GM12878 (cell line): ENCODE data around the gene MOG. TPM values are rescaled to one million over a fixed set of nuclear protein-coding genes. Genes with fewer than 3 reads are reported as not detected.
A peak's percentile ranks its signal among the peaks of the same experiment; 100 is the strongest.

Experiments used
- ATAC-seq: fragments of 200-7000 bp; cut with Tn5 transposase; 3 replicates; pipeline ENCODE4 v1.9.1; 2020; ENCODE audit warnings: mild to moderate bottlenecking, moderate library complexity
- BruUV-seq: library from RNA; stranded (reverse); fragments of 400-500 nt; replicated peaks from 2 replicates; lab custom pipeline; 2021; lab: Mats Ljungman, UMichigan
- CTCF ChIA-PET: fragments of 300-600 bp; sonication (Branson Sonifier 250); formaldehyde crosslinking; extraction: SDS; loops from one replicate; lab custom pipeline; 2021; ENCODE audit warnings: inconsistent platforms; lab: Yijun Ruan, JAX
- POLR2A ChIA-PET: fragments of 350-600 bp; formaldehyde crosslinking; extraction: SDS; loops from one replicate; lab custom pipeline; 2021; ENCODE audit warnings: inconsistent platforms; lab: Charles Lee
- RAD21 ChIA-PET: fragments of 300-600 bp; sonication (Branson Sonifier 250); formaldehyde crosslinking; loops from one replicate; lab custom pipeline; 2023; ENCODE audit warnings: antibody characterized with exemption; ENCODE audit not compliant: unreplicated experiment; lab: Charles Lee
- SMC1A ChIA-PET: fragments of 300-600 bp; sonication (Branson Sonifier 250); formaldehyde crosslinking; loops from one replicate; lab custom pipeline; 2023; ENCODE audit not compliant: unreplicated experiment, uncharacterized antibody; lab: Charles Lee
- DNase-seq: peaks from one replicate; pipeline ENCODE4 v3.0.0-alpha.2; 2011; ENCODE audit warnings: low read depth, low spot score
- FAIRE-seq: peaks from 3 replicates; lab custom pipeline; 2011; peaks lifted over from hg19 to GRCh38; lab: Jason Lieb, UNC
- H2AFZ ChIP-seq: 2 replicates; pipeline ENCODE4 v1.6.0; 2011; ENCODE audit warnings: low read depth, low read length, control low read depth; ENCODE audit not compliant: control insufficient read depth
- H3K27ac ChIP-seq: 2 replicates; pipeline ENCODE4 v1.5.1; 2011; ENCODE audit warnings: control low read depth; ENCODE audit not compliant: control insufficient read depth, insufficient read depth
- H3K27me3 ChIP-seq, 2 experiments: replicated peaks in 1 of 2; 2 replicates each; pipeline versions ENCODE4 v1.6.0 to v1.6.1; 2011; ENCODE audit warnings: low read length in 1 of 2; ENCODE audit not compliant: control insufficient read depth in 2 of 2, insufficient read depth in 2 of 2
- H3K36me3 ChIP-seq, 2 experiments: 2 replicates each; pipeline ENCODE4 v1.5.1; 2011; ENCODE audit warnings: low read length in 1 of 2; ENCODE audit not compliant: control insufficient read depth in 2 of 2, insufficient read depth in 2 of 2
- H3K4me1 ChIP-seq: 2 replicates; pipeline ENCODE4 v1.6.1; 2011; ENCODE audit warnings: mild to moderate bottlenecking, low read length, moderate library complexity, mixed read lengths; ENCODE audit not compliant: control insufficient read depth, insufficient read depth
- H3K4me2 ChIP-seq: 2 replicates; pipeline ENCODE4 v1.6.0; 2011; ENCODE audit warnings: control low read depth; ENCODE audit not compliant: control insufficient read depth, insufficient read depth
- H3K4me3 ChIP-seq: fragments of 200-600 bp; sonication (generic); 2 replicates; pipeline ENCODE4 v1.5.1; 2016
- H3K79me2 ChIP-seq: 2 replicates; pipeline ENCODE4 v1.6.0; 2011; ENCODE audit warnings: low read length; ENCODE audit not compliant: control insufficient read depth, insufficient read depth
- H3K9ac ChIP-seq: 2 replicates; pipeline ENCODE4 v1.8.0; 2011; ENCODE audit warnings: low read length, control low read depth, mixed read lengths; ENCODE audit not compliant: control insufficient read depth, insufficient read depth
- H3K9me3 ChIP-seq: replicated peaks from 3 replicates; pipeline ENCODE4 v1.5.1; 2011; ENCODE audit warnings: mild to moderate bottlenecking, low read length; ENCODE audit not compliant: control insufficient read depth, insufficient read depth
- H4K20me1 ChIP-seq: 2 replicates; pipeline ENCODE4 v1.6.0; 2011; ENCODE audit not compliant: control insufficient read depth, insufficient read depth
- BMI1 ChIP-seq: fragments of 450-650 bp; IDR thresholded peaks from 2 replicates; pipeline ENCODE4 v1.6.1; 2016; ENCODE audit warnings: mild to moderate bottlenecking, moderate library complexity, borderline replicate concordance
- FOXM1 ChIP-seq: IDR thresholded peaks from 2 replicates; pipeline ENCODE4 v1.6.1; 2012; ENCODE audit warnings: low read depth, mild to moderate bottlenecking, inconsistent platforms, low read length, moderate library complexity
- MAX ChIP-seq: IDR thresholded peaks from 2 replicates; pipeline ENCODE4 v1.6.1; 2012; ENCODE audit warnings: low read depth, low read length, improper control_type of control experiment
- PKNOX1 ChIP-seq: fragments of 450-650 bp; IDR thresholded peaks from 2 replicates; pipeline ENCODE4 v1.6.1; 2016; ENCODE audit warnings: mild to moderate bottlenecking
- RCOR1 ChIP-seq: conservative IDR thresholded peaks from 2 replicates; pipeline ENCODE4 v1.6.1; 2012; ENCODE audit warnings: low read depth, low read length, improper control_type of control experiment
- ZBTB11 ChIP-seq: fragments of 450-650 bp; formaldehyde crosslinking; IDR thresholded peaks from 2 replicates; pipeline ENCODE4 v1.5.0; 2022; ENCODE audit warnings: mild to moderate bottlenecking, missing genetic modification characterization
- ZNF592 ChIP-seq: fragments of 450-650 bp; IDR thresholded peaks from 2 replicates; pipeline ENCODE4 v1.6.1; 2017; ENCODE audit warnings: mild to moderate bottlenecking, moderate library complexity
- ZNF622 ChIP-seq: fragments of 450-650 bp; IDR thresholded peaks from 2 replicates; pipeline ENCODE4 v1.6.1; 2017; ENCODE audit warnings: mild to moderate bottlenecking, inconsistent platforms
- WGBS: methylation state at CpG from one replicate; pipeline ENCODE4 v1.1.6; 2016; ENCODE audit warnings: low lambda C conversion rate; ENCODE audit not compliant: insufficient replicate concordance, insufficient coverage; ENCODE audit errors: missing lambda C conversion rate; 5-methylcytosine and 5-hydroxymethylcytosine counted together
- in situ Hi-C: fragments of 300-500 bp; cut with MboI; formaldehyde crosslinking; loops from 9 replicates; pipeline ENCODE4 v1.14.3; 2018; ENCODE audit warnings: mixed read lengths
- intact Hi-C: fragments of 100-400 bp; cut with micrococcal nuclease; formaldehyde crosslinking; loops from one replicate; pipeline ENCODE4 v1.14.2; 2022; ENCODE audit not compliant: unreplicated experiment
- polyA plus RNA-seq, 11 experiments: library from polyadenylated mRNA; depleted of rRNA in 4 of 11; unstranded in 6 of 11; stranded (reverse) in 5 of 11; fragments of >200 nt; fragmentation: Nextera tagmentation in 4 of 11; fragmentation: Illumina TruSeq in 1 of 11; extraction: Ambion mirVana in 4 of 11; extraction: Trizol in 1 of 11; gene quantifications; 1 replicate in 1 of 11; 2 replicates in 10 of 11; pipeline versions ENCODE4 v1.2.1 to v1.2.3, GENCODE V29; 2011 to 2016; ENCODE audit warnings: inconsistent platforms in 2 of 11, missing spikeins in 2 of 11, low read depth in 1 of 11
- total RNA-seq, 4 experiments: library from RNA; depleted of rRNA in 3 of 4; stranded (reverse); fragments of >200 nt in 3 of 4; fragmentation: Illumina TruSeq in 1 of 4; extraction: Trizol in 1 of 4; gene quantifications; 2 replicates each; pipeline versions ENCODE4 v1.2.1 to v1.2.3, GENCODE V29; 2013 to 2021

MOG gene
- total and polyA plus RNA-seq, 10 of the 15 experiments (the other 5 are each of a cell fraction or from before 2014, with no cell fraction given) = not detected

- Histone ChIP-seq H3K79me2 (no peaks in the 10 kb centered on the region), H3K27ac (no peak overlapping the region), H3K27me3 (0 out of 4 replicates have a peak, but pooled peaks cover 0 to 2% of the 10 kb centered on the region in 2 experiments), H2AFZ (no peak overlapping the region), H3K4me1 (peaks cover 3% of the 10 kb centered on the region; the same call in 1 of the 2 replicates), H3K4me2 (no peak overlapping the region), H3K9ac (no peak overlapping the region), H3K9me3 (no peaks in the 10 kb centered on the region; the same call in 2 of the 3 replicates), H4K20me1 (no peaks in the 10 kb centered on the region), H3K4me3 (no peak overlapping the region), H3K36me3 (no peaks in the 10 kb centered on the region)
- CTCF ChIA-PET = no interaction called here
- no TSS peak for BruUV-seq
- no peak for TF ChIP-seq ZNF622
- POLR2A ChIA-PET = no interaction called here
- 20% methylated on average over 13 of the region's 13 CpGs for WGBS
- DNase-seq (no peak), ATAC-seq (no peak), FAIRE-seq (no peak)
- SMC1A ChIA-PET = no interaction called here
- in situ Hi-C loops (no loop called here), intact Hi-C loops (no loop called here)
- RAD21 ChIA-PET = no interaction called here
These were observed 23.1 kb downstream of the MOG start for GRCh38 chr6:29679962-29680361.

GRCh38 chr6:29680416-29680815 lies 23.5 kb downstream of the MOG start:
- ChIA-PET RAD21 (no interaction called here), CTCF (no interaction called here), SMC1A (no interaction called here), POLR2A (no interaction called here)
- no peak overlapping the region for H3K9ac ChIP-seq
- ATAC-seq (no peak), DNase-seq (no peak), FAIRE-seq (no peak)
- H2AFZ ChIP-seq = no peak overlapping the region
- H3K27ac ChIP-seq = 0 out of 2 replicates have a peak overlapping the region, but pooled peaks have one; percentile 32
- H3K4me3 ChIP-seq = no peak overlapping the region
- no TSS peak for BruUV-seq
- WGBS = 30% methylated on average over 24 of the region's 24 CpGs
- intact Hi-C loops (no loop called here), in situ Hi-C loops (no loop called here)
- H3K4me1 ChIP-seq = peaks cover 3% of the 10 kb centered on the region; the same call in 1 of the 2 replicates
- H3K27me3 ChIP-seq = 0 out of 4 replicates have a peak, but pooled peaks cover 0 to 2% of the 10 kb centered on the region in 2 experiments
- no peaks in the 10 kb centered on the region for H3K79me2 ChIP-seq
- no peaks in the 10 kb centered on the region for H3K36me3 ChIP-seq
- H4K20me1 ChIP-seq = no peaks in the 10 kb centered on the region
- H3K4me2 ChIP-seq = no peak overlapping the region
- no peaks in the 10 kb centered on the region; the same call in 2 of the 3 replicates for H3K9me3 ChIP-seq
- TF ChIP-seq RCOR1 (no peak), PKNOX1 (no peak), BMI1 (no peak), FOXM1 (no peak), MAX (no peak), ZNF592 (no peak), ZBTB11 (no peak)
